Activated CD4-positive, alpha-beta T cell treated with anti-CD3 and anti-CD28 coated beads, Interleukin-2, amount 50 U/mL, for 4 hours (primary cell): ENCODE results near the gene RPS16.

ENCODE experiments used
- DNase-seq, 2 experiments: peaks; one replicate each; pipeline ENCODE4 v3.0.0-alpha.2; 2020

Gene RPS16

DNA sequence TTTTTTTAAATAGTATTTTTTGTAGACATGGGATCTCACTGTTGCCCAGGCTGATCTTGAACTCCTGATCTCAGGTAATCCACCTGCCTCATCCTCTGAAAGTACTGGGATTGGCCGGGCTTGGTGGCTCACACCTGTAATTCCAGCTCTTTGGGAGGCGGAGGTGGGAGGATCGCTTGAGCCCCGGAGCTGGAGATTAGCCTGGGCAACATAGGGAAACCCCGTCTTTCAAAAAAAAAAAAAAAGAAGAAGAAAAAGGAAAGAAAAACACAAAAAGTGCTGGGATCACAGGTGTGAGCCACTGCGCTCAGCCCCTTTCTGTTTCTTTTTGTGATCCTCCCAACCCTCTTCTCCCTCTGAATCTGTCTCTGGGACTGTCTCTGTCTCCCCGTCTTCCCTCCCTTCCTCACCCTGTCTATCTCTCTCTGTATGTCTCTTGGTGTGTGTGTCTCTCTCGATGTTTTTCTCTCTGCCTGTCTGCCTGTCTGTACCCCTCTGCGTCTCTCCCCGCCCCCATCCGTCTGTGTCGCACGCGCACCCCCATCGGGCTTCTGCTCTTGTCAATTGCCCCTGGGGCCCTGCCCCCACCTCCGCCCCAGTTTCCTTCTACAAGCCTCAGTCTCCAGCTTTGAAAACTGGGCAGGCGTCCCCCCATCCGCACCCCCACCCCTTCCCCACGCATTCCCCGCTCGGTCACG lies 29.6 kb downstream of the RPS16 start:
- DNase-seq: peak; percentile 89 to 90

DNA sequence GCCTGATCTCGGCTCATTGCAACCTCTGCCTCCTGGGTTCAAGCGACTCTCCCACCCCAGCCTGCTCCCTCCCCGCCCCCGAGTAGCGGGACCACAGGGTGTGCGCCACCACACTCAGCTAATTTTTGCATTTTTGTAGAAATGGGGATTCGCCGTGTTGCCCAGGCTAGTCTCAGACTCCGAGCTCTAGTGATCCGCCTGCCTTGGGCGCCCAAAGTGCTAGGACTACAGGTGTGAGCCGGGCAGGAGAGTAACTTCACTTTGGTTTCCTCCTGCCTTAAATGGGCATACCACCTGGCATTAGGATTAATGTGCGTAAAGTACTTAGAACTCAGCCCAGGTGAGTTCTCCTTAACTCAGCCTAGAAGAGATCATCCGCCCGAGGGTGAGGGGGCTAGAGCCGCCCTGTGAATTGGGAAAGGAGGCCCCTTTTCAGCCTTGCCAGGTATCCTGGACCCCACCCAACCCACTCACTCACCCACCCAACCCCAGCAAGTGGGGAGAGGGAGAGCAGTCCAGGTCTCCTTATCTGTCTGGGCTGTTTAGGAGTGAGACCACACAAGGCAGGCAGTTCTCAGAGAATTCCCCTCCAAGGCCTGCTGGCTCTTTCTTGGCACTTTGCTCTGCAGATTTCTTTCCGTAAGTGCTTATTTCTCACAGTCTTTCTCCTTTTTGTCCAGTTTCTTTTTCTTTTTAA lies 30.3 kb downstream of the RPS16 start:
- DNase-seq: no peak

DNA sequence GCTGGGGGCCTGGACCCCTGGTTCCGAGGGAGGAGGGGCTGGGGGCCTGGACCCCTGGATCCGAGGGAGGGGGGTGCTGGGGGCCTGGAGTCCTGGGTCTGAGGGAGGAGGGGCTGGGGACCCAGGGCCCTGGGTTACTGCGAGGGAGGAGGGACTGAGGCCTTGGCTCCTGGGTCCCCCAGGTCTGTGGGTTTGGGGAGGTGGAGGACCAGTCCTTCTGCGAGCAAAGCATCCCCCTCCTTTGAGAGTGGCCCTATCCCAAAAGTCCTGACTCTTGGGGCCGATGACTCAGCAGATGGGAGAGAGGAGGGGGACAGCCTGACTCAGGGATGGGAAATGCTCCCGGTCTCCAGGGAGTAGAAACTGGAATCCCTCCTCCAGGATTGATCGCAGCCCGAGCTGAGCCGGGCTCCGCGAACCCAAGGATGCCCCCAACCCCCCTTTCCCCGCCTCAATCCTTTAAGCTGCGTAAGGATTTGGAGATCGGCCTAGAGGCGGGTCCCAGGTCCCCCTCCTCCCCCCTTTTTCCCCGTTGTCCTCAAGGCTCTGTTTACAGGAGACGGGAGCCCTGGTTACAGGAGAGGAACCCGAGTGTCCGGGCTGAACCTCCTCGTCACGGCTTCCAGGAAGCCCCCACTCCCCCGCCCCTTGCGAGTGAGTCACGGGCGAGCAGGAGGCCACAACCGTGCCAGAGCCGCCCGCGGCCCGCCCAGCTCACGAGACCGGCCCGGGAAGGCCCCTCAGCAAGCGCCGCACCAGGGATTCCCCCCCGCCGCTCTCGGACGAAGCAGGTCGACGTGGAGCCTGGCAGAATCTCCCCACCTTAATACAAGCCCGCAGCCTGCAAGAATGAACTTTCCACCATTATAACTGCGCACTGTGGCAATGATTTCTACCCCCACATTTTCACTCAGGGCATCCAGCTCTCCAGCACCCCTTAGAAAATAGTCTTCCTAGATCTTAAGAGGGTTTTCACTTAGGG lies 32.1 kb downstream of the RPS16 start:
- peak; percentile 94 for DNase-seq

DNA sequence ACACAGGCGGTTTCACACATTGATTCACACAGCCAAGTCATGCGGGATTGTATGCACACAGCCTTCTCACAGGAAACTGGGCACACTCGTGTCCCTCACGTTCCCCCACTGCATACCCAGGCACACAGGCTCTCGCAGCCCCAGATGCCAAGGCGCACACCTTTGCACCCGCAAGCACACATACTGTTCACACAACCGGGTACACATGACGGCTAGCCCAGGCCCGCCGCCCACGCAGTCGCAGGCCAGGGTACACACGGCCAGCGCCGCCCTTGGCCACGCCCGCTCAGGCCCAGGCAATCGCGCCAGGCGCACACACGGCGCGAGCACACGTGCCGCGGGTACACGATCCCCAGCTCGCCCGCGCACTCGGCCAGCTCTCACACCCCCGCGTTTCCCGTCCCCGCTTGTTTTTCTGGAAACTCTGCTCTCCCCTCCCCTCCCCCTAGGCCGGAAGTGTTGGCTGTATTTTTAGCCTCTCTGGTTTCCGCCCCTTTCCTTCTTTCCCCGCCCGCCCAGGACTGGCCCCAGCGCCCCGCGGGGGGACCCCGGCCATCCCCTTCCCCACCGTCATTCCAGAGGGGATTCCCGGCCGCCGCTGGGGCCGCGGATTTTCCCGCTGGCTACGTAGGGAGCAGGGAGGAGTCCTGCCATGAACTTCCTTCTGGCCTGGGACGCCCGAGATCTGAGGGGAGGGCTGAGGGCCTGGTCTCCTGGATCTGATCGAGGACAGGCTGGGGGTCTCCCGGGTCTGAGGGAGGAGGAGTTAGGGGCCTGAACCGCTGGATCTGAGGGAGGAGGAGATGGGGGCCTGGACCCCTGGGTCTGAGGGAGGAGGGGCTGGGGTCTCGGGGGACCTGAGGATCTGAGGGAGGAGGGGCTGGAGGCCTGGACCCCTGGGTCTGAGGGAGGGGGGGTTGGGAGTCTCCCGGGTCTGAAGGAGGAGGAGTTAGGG lies 33.1 kb downstream of the RPS16 start:
- DNase-seq: peak; percentile 76 to 78

DNA sequence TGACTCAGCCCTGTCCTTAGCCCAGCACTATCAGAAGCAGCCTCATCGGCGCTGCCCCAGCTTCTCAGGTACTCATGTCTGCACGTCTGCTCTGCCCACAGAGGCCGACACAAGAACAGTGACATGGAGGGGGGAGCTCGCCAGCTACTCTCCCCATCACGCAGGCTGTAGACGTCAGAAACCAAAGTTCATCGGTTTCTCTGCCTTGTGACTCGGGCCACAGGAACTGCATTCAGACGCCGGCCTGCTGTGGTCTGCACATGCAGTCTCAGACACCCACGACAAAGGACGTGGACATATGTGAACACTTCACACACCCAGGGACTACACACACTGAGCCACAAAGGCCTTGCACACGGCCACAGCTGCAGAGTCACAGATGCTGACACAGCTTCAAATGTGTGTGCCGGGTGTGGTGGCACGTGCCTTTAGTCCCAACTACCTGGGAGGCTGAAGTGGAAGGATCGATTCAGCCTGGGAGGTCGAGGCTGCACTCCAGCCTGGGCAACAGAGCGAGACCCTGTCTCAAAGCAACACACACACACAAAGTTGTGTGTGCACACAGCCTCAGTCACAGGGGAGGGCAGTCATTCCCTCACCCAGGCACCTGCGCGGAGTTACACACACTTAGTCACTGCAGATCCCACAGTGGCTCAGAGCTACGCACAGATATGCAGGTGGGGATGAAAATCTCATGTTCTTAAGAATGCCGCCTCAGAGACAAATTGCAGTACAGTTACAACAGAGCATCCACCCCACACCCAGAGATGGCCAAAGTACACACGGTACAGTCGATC lies 34.0 kb downstream of the RPS16 start:
- DNase-seq: peak; percentile 77 to 79

DNA sequence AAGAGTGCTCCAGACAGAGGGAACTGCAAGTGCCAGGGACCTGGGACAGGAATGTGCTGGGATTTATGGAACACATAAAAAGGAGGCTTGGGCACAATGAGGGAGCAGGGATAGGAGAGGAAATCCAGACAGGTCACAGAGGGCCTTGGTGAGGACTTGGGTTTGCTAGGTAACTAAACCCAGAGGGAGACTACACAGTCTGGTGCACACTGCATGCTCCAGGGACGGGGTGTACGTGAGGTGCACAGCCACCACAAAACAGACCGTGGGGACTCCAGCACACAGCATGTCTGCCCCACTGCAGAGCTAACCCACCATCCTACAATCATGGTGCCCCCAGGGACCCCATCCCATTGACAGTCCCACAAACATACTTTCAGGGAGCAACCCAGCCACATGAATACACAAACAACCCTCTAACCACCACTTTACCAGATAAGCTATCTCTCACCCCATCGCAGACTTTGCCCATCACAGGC lies 34.6 kb downstream of the RPS16 start:
- DNase-seq: no peak

DNA sequence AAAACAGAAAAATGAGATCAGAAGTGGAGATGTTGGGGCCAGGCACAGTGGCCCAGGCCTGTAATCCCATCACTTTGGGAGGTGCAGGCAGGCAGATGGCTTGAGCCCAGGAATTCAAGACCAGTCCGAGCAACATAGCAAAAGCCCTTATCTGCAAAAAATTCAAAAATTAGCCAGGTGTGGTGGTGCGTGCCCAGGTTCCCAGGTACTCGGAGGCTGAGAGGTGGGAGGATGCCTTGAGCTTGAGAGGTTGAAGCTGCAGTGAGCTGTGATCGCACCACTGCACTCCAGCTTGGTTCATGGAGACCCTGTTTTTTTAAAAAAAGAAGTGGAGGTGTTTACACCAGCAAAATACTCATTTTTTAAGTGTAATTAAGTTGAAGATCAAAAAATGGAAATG lies 35.7 kb downstream of the RPS16 start:
- no peak for DNase-seq

DNA sequence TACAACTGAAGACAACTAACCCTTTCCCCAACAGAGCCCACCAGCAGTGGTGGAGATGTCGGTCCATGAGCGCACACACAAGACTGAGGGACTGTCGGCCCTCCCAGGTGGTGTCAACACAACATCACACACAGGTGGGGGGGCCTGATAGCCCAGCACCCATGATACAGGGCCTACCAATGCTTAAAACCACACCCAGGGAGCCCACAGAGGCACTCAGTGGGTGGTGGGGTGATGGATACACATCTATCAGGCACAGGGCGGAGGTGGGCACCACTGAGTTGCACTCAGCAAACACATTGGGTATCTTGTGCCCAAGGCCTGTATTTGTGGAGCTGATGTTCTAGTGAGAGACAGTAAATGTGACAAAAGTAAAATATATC lies 36.1 kb downstream of the RPS16 start:
- DNase-seq: no peak

DNA sequence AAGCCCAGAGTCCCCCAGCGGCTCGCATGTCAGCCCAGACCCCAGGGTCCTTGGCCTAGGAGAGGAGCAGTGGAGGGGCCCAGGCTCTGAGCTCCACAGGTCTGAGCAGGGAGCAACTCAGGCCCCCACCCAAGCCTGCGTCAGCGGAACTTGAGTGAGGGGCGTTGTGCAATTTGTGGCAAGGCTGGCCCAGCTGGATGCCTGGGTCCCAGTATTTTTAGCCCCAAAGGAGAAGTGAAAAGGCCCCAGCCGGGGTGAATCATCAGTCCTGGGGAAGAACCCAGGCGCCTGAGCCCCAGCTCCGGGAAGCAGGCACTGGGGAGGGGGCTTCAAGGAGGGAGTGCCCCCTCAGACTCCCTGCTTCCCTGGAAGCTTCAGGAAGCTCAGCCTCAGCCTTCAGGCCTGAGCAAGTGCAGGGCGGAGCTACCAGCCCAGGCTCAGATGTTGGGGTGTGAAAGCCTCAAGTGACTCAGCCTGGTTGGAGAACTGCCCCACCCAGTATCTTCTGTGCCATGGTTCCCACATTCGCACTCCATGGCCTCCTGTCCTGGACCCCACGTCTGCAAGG lies 37.4 kb downstream of the RPS16 start:
- DNase-seq: peak in 1 of 2 experiments; percentile 41

DNA sequence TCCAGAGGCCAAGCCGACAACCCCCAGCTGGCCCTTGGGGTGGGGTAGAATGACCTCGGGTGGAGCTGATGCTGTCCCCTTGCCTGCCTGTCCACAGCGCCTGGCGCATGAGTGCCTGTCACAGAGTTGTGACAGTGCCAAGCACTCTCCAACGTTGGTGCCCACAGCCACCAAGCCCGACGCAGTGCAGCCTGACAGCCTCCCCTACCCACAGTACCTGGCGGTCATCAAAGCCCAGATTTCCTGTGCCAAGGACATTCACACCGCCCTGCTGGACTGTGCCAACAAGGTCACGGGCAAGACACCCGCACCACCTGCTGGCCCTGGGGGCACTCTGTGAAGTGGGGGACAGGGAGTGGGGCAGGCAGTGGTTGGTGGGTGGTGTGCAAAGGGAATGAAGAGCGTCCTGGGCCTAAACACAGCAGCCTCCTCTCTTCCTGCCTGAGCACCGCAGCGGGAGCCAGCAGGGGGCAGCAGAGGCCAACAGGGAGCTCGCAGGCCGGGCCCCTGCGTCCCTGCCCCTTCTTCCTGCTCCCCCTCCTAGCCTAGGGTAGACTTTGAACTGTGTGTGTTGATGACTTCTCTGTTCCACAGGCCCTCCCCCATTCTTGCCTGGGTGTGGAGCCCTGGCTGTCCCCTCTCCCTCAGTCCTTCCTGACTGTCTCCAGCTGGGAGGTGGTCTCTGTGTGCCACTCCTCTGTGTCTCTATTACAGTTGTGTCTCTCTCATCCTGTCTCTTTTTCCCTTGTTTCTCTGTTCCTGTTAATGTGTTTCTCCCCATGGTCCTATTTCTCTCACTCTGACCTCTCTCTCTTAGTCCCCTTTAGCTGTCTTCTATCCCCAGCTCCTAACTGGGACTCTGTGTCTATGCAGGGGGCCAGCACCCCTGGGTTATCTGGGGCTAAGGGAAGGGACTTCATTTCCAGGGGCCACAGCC lies 38.1 kb downstream of the RPS16 start:
- DNase-seq: peak; percentile 94 to 96

DNA sequence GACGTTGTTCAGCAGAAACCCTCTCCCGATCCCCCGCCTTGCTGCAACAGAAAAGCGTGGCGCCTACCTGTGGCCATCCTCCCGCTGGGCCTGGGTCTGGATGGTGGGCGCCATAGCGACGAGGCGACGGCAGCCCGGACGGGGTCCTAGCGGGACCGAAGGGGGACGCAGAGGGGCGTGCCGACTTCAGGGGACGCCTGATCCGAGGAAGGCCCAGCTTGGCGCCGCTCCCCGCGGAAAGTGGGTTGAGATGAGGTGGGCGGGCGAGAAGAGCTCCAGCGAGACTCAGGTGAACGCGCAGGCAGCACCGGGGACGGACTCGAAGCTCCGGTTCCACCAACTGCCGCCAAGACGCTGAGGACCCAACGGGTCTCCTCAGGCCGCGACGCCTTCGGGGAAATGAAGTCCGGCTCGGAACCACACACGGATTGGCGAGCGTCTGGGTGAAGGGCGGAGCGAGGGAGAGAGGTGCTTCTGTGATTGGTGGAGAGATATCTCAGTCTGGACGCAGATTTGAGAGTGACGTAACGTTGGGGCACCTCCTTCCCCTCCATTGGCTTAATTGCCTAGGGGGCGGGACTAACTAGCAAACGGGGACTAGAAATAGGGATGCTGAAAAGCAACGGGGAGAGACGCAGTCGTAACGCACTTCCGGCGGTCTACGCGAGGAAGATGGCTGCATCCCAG lies 44.9 kb downstream of the RPS16 start, which contains the start of the genes MED29 and PAF1:
Gene MED29 (plus strand): TSS at position 628 of the 687 bp plus-strand sequence. CDS start 45 bp downstream, at position 673.
Gene PAF1 (minus strand): TSS at position 356 of the 687 bp plus-strand sequence. CDS start 242 bp downstream, at position 114.
- peak; percentile 93 to 96 for DNase-seq

DNA sequence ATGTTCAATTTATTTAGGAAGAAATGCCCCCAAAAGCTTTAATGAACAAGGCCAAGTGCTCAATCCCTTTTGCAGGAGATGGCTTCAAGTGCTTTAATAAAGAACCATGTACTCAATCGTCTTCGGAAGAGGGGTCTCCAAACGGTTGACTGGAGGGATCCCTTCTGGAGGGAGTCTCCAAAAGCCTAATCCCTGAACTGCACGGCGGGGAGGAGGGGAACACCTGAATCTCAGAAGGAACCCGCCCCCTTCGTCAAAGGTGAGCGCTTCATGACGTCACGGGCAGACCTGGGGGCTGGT lies 45.3 kb downstream of the RPS16 start:
- DNase-seq: peak in 1 of 2 experiments; percentile 82

DNA sequence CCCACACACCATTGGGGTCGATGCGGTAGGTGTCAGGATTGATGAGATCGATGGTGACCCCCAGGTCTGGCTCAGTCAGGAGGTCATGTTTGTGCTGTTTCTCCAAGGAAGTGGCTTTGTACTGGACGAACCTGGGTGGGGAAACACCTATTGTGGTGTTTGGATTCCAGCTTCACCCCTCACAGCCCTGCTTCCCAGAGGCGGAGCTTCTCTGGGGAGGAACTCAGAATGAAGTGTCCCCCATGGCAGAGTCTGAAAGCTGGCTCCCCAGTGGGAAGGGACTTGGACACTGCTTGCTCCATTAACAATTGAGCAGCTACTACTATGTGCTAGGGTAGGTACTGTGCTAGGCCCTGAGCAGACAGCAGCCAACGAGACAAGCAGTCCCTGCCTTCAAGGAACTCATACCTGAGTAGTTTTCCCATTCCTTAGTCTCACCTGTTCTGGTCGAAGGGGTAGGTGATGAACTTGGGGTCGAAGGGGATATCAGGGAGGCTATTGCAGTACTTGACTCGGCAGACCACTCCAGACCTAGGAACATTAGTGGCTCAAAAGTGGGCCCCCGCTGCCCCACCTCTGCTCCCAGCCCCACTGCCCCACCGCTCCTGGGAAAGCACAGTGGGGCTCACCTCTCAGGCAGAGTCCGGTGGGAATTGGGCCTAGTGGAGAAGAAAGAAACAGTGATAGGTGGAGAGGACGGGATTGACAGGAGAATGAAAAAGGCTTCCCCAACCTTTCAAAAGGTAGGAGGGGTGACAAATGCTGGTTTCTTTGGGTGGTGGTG lies 45.9 kb downstream of the RPS16 start:
- DNase-seq: no peak

DNA sequence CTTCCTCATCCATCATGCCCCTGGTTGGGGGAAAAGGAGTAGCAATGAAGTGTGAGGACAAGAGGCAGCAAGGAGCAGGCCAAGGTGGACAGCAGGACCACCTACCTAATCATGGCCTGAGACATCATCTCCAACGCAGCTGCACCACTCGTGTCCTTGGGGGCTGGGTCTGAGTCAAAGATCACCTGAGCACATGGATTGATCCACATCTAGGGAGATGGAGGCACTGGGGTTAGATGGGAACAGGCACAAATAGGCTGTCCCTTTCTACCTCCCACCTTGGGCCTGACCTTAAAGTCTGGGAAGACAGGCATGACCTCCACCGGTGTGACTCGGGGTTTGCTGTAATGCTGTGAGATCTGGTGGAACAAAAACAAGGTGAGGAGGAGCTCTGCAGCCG lies 47.1 kb downstream of the RPS16 start:
- DNase-seq: no peak

DNA sequence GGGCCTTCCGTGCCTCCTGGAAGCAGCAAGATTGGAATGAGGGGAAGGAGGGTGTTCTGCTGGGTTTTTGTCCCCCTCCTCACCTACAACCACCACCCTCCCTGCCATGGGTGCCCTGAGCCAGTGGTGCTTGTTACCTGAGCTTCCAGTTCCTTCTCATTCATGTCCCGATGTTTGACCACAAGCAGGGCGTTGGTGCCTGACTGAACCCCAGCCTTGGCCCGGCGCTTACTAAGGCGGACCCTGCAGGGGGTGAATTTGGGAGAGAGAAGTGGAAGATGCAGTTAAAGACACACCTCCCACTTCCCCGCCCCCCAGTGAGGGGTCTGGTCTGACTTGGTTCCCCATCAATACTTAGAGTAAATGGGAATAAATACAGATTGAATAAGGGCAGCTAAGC lies 49.2 kb downstream of the RPS16 start:
- DNase-seq: no peak

DNA sequence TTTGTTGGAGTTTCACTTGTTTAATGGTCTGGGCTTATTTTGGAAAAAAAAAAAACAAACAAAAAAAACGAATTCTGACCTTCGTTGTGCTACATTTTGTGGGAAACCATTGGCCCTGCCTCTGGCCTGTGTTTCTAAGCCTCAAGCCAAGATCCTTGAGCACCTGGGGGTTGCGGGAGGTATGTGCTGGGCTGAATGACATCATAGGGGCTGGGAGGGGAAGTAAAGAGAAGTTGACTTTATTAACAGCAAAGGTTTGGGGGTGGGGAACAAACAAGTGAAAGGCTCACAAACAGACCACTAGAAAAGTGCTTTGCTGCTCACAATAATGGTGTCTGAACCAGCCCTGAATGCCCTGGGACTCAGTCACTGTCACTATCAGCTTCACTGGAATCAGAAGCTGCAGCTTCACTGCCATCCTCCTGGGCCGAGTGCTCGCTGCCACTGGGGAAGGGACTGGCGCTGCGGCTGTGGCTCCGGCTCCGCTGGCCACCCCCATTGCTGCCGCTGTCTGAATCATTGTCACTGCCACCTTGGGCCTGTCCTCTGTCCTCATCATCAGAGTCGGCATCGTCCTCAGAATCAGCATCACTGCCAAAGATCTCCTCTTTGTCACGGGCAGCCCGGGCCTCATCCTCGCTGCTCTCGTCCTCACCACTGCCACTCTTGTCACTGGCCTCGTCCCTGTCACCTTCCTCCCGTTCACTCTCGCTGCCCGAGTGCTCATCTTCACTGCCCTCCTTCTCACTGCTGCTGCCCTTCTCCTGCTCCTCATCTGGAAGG lies 49.9 kb downstream of the RPS16 start:
- no peak for DNase-seq
